ENCODE data around the gene PBRM1.

DNA sequence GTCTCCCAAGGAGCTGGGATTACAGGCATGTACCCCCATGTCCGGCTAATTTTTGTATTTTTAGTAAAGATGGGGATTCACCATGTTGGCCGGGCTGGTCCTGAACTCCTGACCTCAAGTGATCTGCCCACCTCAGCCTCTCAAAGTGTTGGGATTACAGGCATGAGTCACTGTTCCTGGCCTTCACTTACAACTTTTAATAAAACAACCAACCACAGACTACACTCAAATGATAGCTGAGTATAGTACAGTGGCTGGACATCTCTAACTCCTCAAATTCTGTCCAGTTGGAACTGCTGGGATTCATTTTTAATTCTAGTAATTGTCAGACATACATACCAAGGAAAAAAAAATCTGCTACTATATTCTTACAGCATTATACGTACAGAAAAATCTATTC is 71.0 kb downstream of the PBRM1 start:
- TF ChIP-seq, protein P1, sequence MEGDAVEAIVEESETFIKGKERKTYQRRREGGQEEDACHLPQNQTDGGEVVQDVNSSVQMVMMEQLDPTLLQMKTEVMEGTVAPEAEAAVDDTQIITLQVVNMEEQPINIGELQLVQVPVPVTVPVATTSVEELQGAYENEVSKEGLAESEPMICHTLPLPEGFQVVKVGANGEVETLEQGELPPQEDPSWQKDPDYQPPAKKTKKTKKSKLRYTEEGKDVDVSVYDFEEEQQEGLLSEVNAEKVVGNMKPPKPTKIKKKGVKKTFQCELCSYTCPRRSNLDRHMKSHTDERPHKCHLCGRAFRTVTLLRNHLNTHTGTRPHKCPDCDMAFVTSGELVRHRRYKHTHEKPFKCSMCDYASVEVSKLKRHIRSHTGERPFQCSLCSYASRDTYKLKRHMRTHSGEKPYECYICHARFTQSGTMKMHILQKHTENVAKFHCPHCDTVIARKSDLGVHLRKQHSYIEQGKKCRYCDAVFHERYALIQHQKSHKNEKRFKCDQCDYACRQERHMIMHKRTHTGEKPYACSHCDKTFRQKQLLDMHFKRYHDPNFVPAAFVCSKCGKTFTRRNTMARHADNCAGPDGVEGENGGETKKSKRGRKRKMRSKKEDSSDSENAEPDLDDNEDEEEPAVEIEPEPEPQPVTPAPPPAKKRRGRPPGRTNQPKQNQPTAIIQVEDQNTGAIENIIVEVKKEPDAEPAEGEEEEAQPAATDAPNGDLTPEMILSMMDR (conservative IDR thresholded peaks at IDR 0.05 in 1 of 2, IDR thresholded peaks at IDR 0.05 in 1 of 2; ENCODE audit: low read depth in 1 of 2, low read length in 2 of 2), result no peak
- no peak for TF ChIP-seq EZH2 (IDR thresholded peaks at IDR 0.05; ENCODE audit: low read length, missing control alignments)

Data from fibroblast of lung (primary cell).